HAP-1 (cell line): Measurements from ENCODE around the gene PRDX3.
A peak's percentile ranks its signal among the peaks of the same experiment; 100 is the strongest.
"Not testable (repeated sequence)": the region's sequence is repeated elsewhere in the genome, so short reads cannot be mapped to it uniquely, and the experiment has no call there.

ENCODE experiments used
- DNase-seq, 2 experiments: peaks; one replicate each; pipeline ENCODE4 v3.0.0-alpha.2; 2016 to 2020; ENCODE audit warnings: low spot score in 2 of 2
- H3K27me3 ChIP-seq: fragments of 250-450 bp; sonication (Bioruptor Pico); 2 replicates; pipeline ENCODE4 v1.5.1; 2020; ENCODE audit warnings: low read depth, mild to moderate bottlenecking, moderate library complexity
- H3K36me3 ChIP-seq: fragments of 250-450 bp; sonication (Bioruptor Pico); replicated peaks from 2 replicates; pipeline ENCODE4 v1.5.1; 2020; ENCODE audit warnings: mild to moderate bottlenecking
- H3K4me1 ChIP-seq: fragments of 250-450 bp; sonication (Bioruptor Pico); 2 replicates; pipeline ENCODE4 v1.5.1; 2020; ENCODE audit warnings: mild to moderate bottlenecking
- H3K4me3 ChIP-seq: fragments of 250-450 bp; sonication (Bioruptor Pico); 2 replicates; pipeline ENCODE4 v1.5.1; 2020; ENCODE audit warnings: mild to moderate bottlenecking, moderate library complexity
- H3K9me3 ChIP-seq: fragments of 250-450 bp; sonication (Bioruptor Pico); 2 replicates; pipeline ENCODE4 v1.5.1; 2020; ENCODE audit warnings: mild to moderate bottlenecking, moderate library complexity
- in situ Hi-C: fragments of 300-500 bp; cut with MboI; formaldehyde crosslinking; loops from 3 replicates; pipeline ENCODE4 v1.14.3; 2020; ENCODE audit warnings: low sequenced_read_pairs, inconsistent platforms, mixed read lengths

The PRDX3 gene

DNA sequence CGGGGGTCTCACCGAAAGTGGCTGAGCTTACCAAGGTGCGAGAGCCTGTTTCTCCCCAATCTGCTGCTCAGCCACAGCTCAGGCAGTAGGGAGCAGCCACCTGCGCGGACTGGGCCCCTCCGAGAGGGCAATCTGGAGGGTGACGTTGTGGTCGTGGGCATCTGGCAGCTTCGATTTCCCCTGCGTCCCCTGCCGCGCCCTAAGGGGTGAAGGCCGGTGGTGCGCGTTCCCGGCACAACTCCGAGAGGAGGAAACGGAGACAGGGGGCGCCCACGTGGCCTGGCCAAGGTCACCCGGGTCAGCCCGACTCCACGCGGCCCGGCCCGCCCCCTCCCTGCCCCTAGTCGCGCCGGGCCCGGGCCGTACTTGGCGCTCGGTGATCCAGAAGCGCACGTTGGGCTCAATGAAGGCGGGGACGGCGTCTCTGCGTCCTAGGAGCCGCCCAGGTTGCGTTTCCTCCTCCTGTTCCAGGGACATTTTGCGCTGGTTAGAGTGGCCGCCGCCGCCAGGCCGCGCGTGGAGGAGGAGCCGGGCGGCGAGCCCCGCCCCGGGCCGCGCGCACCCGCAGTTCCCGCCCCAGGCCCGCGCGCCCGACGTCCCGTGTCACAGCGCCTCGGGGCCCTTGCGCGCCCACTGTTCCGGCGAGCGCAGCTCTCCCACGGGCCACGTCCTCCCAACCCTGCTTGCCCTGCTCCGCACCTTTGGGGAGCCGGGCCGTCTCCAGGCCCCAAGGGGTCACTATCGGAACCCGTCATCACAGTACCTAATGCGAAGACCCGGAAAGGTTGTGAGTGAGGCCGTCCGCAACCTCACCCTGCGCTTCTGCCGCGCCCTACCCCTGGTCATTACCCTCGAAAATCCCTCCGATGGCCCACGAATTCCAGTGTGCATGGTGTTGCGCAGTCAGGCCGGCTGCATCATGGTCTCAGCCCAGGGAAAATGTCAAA is 13.2 kb downstream of the PRDX3 start, which contains the start of gene SFXN4:
TSS of gene SFXN4 (minus strand) at position 544 of the 947 bp plus-strand sequence. CDS start at position 477, 67 bp downstream.
- H3K36me3 ChIP-seq, result peaks cover 47% of the 10 kb centered on the region
- H3K4me1 ChIP-seq, result peaks cover 9% of the 10 kb centered on the region; the same call in 1 of the 2 replicates
- no peaks in the 10 kb centered on the region for H3K27me3 ChIP-seq
- DNase-seq, result peak; percentile 40 to 78
- in situ Hi-C loops, result no loop called here
- peak within 1 kb of the TSS; percentile 69 for H3K4me3 ChIP-seq
- no peaks in the 10 kb centered on the region for H3K9me3 ChIP-seq

DNA sequence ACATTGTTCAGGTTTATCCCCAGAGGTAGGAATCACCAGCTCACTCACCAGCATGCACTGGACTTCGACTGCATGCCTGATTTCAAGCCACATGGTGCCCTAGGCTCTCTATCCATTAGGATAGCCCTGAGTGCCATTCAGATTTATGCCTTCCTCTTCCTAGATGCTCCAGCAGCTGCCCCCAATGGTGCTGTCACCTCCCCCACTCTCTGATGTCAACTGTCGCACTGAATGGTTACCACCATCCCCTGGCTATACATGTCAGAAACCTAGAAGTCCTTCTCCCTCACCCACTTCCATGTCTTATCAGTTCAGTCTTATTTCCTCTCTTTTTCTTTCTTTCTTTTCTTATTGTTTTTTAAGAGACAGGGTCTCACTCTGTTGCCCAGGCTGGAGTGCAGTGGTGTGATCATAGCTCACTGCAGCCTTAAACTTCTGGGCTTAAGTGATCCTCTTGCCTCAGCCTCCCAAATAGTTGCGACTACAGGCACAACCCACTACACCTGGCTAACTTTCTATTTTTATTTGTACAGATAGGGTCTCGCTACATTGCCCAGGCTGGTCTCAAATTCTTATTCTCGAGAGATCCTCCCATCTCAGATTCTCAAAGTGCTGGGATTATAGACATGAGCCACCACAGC is 16.0 kb downstream of the PRDX3 start:
- Histone ChIP-seq H3K9me3 (no peaks in the 10 kb centered on the region), H3K36me3 (peaks cover 43% of the 10 kb centered on the region), H3K4me1 (peaks cover 9% of the 10 kb centered on the region; the same call in 1 of the 2 replicates), H3K27me3 (no peaks in the 10 kb centered on the region), H3K4me3 (no peak overlapping the region)
- in situ Hi-C loops, result no loop called here
- no peak for DNase-seq

DNA sequence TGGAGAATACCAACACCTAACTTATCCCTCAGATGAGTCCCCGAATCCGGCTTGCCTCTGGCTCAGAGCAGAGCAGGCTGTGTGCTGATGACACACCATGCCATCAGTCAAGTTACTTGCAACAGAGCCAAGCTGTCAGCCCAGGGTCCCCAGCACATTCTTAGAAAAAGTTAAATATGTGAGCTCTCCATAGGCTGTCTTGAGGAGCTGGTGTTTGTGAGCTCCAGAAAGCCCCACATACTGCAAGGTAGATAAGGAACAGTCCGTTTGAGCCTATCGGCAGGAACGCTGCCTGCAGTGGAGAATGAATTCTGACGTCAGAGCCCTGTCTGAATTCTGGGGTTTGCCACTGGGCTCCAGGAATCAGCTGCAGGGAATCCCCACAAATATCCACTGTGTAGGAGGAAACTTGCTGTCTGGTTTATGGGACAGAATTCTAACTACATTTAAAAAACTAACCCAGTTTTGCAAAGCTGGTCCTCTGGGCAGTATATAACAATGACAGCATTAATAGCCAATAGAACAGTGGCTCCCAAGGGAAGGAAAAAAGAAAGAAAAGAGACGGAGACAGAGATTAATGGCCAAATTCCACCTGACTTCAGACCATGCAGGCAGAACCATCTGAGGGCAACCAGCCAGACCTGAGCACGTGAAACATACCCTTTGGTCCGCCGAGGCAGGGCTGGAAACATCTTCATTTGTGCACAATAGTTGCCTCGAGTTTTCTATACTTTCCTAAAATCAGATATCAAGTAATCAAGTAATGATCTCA is 16.7 kb downstream of the PRDX3 start:
- peaks cover 43% of the 10 kb centered on the region for H3K36me3 ChIP-seq
- no peaks in the 10 kb centered on the region for H3K27me3 ChIP-seq
- H3K4me3 ChIP-seq, result no peak overlapping the region
- H3K4me1 ChIP-seq, result peaks cover 9% of the 10 kb centered on the region; the same call in 1 of the 2 replicates
- no peak for DNase-seq
- in situ Hi-C loops, result no loop called here
- H3K9me3 ChIP-seq, result no peaks in the 10 kb centered on the region

DNA sequence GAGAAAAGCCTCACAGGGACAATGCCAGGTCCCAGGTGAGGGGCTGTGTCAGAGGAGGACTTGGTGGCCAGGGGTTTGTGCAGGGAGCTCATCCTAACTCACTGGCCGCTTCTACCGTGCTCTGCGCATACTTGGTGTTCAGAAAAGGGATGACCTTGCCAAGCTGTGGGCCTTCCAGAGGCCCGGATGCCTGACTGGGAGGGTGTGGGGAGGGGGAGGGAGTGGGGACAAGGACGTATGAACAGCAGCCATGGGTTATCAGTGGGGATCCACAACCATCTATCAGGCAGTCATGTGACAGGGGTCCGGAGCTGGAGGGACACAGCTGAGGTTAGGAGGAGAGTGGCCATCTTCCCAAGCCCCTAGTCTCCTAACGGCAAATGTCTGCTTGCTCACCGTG is 19.3 kb downstream of the PRDX3 start:
- in situ Hi-C loops, result no loop called here
- H3K9me3 ChIP-seq, result no peaks in the 10 kb centered on the region

DNA sequence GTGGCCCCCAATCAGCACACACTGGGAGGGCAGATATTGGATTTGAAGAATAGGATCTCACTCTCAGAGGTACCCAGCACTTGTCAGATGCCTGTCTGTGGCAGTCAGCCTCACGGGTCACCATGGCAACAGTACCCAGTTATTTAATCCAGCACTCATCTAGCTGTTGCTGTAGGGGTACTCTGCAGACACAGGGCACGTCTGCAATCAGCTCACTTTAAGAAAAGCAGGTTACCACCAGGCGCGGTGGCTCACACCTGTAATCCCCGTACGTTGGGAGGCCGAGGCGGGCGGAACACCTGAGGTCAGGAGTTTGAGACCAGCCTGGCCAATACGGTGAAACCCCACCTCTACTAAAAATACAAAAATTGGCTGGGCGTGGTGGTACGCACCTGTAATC is 25.0 kb downstream of the PRDX3 start:
- H3K27me3 ChIP-seq, result no peaks in the 10 kb centered on the region
- in situ Hi-C loops, result no loop called here
- no peak overlapping the region for H3K4me3 ChIP-seq
- H3K4me1 ChIP-seq, result no peaks in the 10 kb centered on the region
- peaks cover 82% of the 10 kb centered on the region for H3K36me3 ChIP-seq
- H3K9me3 ChIP-seq, result no peaks in the 10 kb centered on the region
- no peak for DNase-seq

More for the DNA sequence above, 19.3 kb downstream of the PRDX3 start:
- Histone ChIP-seq H3K27me3 (no peaks in the 10 kb centered on the region), H3K36me3 (peaks cover 68% of the 10 kb centered on the region), H3K4me1 (peaks cover 5% of the 10 kb centered on the region; the same call in 1 of the 2 replicates), H3K4me3 (no peak overlapping the region)
- no peak for DNase-seq

GRCh38 chr10:119153041-119153440 is 25.6 kb downstream of the PRDX3 start:
- Histone ChIP-seq H3K4me1 (no peaks in the 10 kb centered on the region), H3K27me3 (no peaks in the 10 kb centered on the region), H3K9me3 (no peaks in the 10 kb centered on the region), H3K36me3 (peaks cover 83% of the 10 kb centered on the region), H3K4me3 (no peak overlapping the region)
- in situ Hi-C loops, result no loop called here
- no peak for DNase-seq

DNA sequence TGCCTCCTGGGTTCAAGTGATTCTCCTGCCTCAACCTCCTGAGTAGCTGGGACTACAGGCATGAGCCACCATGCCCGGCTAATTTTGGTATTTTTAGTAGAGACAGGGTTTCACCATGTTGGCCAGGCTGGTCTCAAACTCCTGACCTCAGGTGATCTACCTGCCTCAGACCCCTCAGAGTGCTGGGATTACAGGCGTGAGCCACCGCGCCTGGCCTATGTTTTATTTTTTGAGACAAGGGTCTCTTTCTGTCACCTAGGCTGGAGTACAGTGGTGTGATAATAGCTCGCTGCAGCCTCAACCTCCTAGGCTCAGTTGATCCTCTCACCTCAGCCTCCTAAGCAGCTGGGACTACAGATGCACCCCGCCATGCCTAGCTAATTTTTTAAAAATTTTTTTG is 27.0 kb downstream of the PRDX3 start:
- DNase-seq, H3K9me3 ChIP-seq, H3K27me3 ChIP-seq, H3K4me1 ChIP-seq, H3K4me3 ChIP-seq, in situ Hi-C loops: not testable (repeated sequence)
- peaks cover 86% of the 10 kb centered on the region for H3K36me3 ChIP-seq

GRCh38 chr10:119149729-119150128 is 28.9 kb downstream of the PRDX3 start:
- Histone ChIP-seq H3K9me3 (no peaks in the 10 kb centered on the region), H3K27me3 (no peaks in the 10 kb centered on the region), H3K4me1 (no peaks in the 10 kb centered on the region), H3K36me3 (peaks cover 82% of the 10 kb centered on the region), H3K4me3 (no peak overlapping the region)
- peak in 1 of 2 experiments; percentile 53 for DNase-seq
- in situ Hi-C loops, result no loop called here

GRCh38 chr10:119149157-119149556 is 29.5 kb downstream of the PRDX3 start:
- Histone ChIP-seq H3K4me1 (no peaks in the 10 kb centered on the region), H3K27me3 (no peaks in the 10 kb centered on the region), H3K36me3 (peaks cover 81% of the 10 kb centered on the region), H3K4me3 (no peak overlapping the region), H3K9me3 (no peaks in the 10 kb centered on the region)
- DNase-seq, result no peak
- in situ Hi-C loops, result no loop called here

- in situ Hi-C loops, result no loop called here
- Histone ChIP-seq H3K4me1 (no peaks in the 10 kb centered on the region), H3K27me3 (no peaks in the 10 kb centered on the region), H3K4me3 (no peak overlapping the region), H3K9me3 (no peaks in the 10 kb centered on the region), H3K36me3 (peaks cover 62% of the 10 kb centered on the region)
- DNase-seq, result no peak
These were observed 35.0 kb downstream of the PRDX3 start for GRCh38 chr10:119143657-119144056.

- Histone ChIP-seq H3K9me3 (no peaks in the 10 kb centered on the region), H3K27me3 (no peaks in the 10 kb centered on the region), H3K4me1 (no peaks in the 10 kb centered on the region), H3K4me3 (no peak overlapping the region), H3K36me3 (peaks cover 42% of the 10 kb centered on the region)
- in situ Hi-C loops, result no loop called here
- DNase-seq, result no peak
These were observed 37.9 kb downstream of the PRDX3 start for GRCh38 chr10:119140603-119141245.

GRCh38 chr10:119139464-119140067 is 39.0 kb downstream of the PRDX3 start:
- no peaks in the 10 kb centered on the region for H3K9me3 ChIP-seq
- peaks cover 38% of the 10 kb centered on the region for H3K36me3 ChIP-seq
- in situ Hi-C loops, result no loop called here
- H3K27me3 ChIP-seq, result no peaks in the 10 kb centered on the region
- no peaks in the 10 kb centered on the region for H3K4me1 ChIP-seq
- H3K4me3 ChIP-seq, result no peak overlapping the region
- peak in 1 of 2 experiments; percentile 30 for DNase-seq
